B cell (primary cell): ENCODE results near the gene ANXA8. TPM values are rescaled to one million over a fixed set of nuclear protein-coding genes. Genes with fewer than 3 reads are reported as not detected.
"Not testable (repeated sequence)": the region's sequence is repeated elsewhere in the genome, so short reads cannot be mapped to it uniquely, and the experiment has no call there.

Experiments used
- ATAC-seq: fragments of 200-7000 bp; cut with Tn5 transposase; one replicate; pipeline ENCODE4 v1.10.0; 2021; ENCODE audit warnings: low read depth, mild to moderate bottlenecking, moderate number of reproducible peaks, moderate library complexity
- CTCF ChIA-PET: fragments of 350-600 bp; sonication (Branson Sonifier 250); formaldehyde crosslinking; loops from one replicate; lab custom pipeline; 2021; ENCODE audit warnings: antibody characterized with exemption, inconsistent platforms; lab: Charles Lee
- POLR2A ChIA-PET: fragments of 350-600 bp; sonication (Branson Sonifier 250); formaldehyde crosslinking; loops from one replicate; lab custom pipeline; 2021; ENCODE audit warnings: antibody characterized with exemption; lab: Charles Lee
- DNase-seq: peaks from one replicate; pipeline ENCODE4 v3.0.0; 2013
- H2AFZ ChIP-seq: 2 replicates; pipeline ENCODE4 v1.6.1; 2012; ENCODE audit warnings: mild to moderate bottlenecking, low read depth, low read length; ENCODE audit not compliant: insufficient read depth, poor library complexity, severe bottlenecking
- H3K27ac ChIP-seq, 2 donors: 1 replicate in 1 of 2; 2 replicates in 1 of 2; pipeline ENCODE4 v1.5.1; 2012 to 2013; ENCODE audit warnings: low read length in 2 of 2, mild to moderate bottlenecking in 2 of 2, moderate library complexity in 1 of 2
- H3K27me3 ChIP-seq, 4 experiments: fragments of 200-600 bp in 1 of 4; sonication (generic) in 1 of 4; replicated peaks in 1 of 4; 1 replicate in 2 of 4; 2 replicates in 2 of 4; pipeline versions ENCODE4 v1.6.1 to v1.7.0; 2013 to 2016; ENCODE audit warnings: low read length in 3 of 4, mild to moderate bottlenecking in 2 of 4, mixed read lengths in 1 of 4, moderate library complexity in 1 of 4; ENCODE audit not compliant: insufficient read depth in 4 of 4, control insufficient read depth in 3 of 4; ENCODE audit errors: control extremely low read depth in 1 of 4
- H3K36me3 ChIP-seq, 2 experiments: replicated peaks in 1 of 2; 1 replicate in 1 of 2; 2 replicates in 1 of 2; pipeline versions ENCODE4 v1.6.1 to v1.7.1; 2013; ENCODE audit warnings: low read length in 1 of 2; ENCODE audit not compliant: insufficient read depth in 2 of 2, control insufficient read depth in 1 of 2; ENCODE audit errors: control extremely low read depth in 1 of 2, extremely low read depth in 1 of 2
- H3K4me1 ChIP-seq, 2 donors: fragments of 200-600 bp in 1 of 2; sonication (generic) in 1 of 2; 1 replicate in 1 of 2; 2 replicates in 1 of 2; pipeline versions ENCODE4 v1.5.1 to v1.6.1; 2013 to 2017; ENCODE audit warnings: low read length in 2 of 2; ENCODE audit not compliant: control insufficient read depth in 2 of 2, insufficient read depth in 2 of 2
- H3K4me2 ChIP-seq: replicated peaks from 2 replicates; pipeline ENCODE3; 2012; ENCODE audit warnings: mild to moderate bottlenecking, low read depth, low read length; ENCODE audit not compliant: poor library complexity, severe bottlenecking
- H3K4me3 ChIP-seq, 5 experiments: fragments of 200-600 bp in 1 of 5; sonication (generic) in 1 of 5; 1 replicate in 3 of 5; 2 replicates in 2 of 5; pipeline versions ENCODE4 v1.5.1 to v1.7.0; 2011 to 2016; ENCODE audit warnings: low read length in 4 of 5, mild to moderate bottlenecking in 4 of 5, low read depth in 2 of 5, control low read depth in 1 of 5, moderate library complexity in 1 of 5; ENCODE audit not compliant: insufficient read depth in 1 of 5; ENCODE audit errors: control extremely low read depth in 1 of 5, extremely low read depth in 1 of 5
- H3K79me2 ChIP-seq: fragments of 200-600 bp; sonication (generic); one replicate; pipeline ENCODE4 v1.6.0; 2016; ENCODE audit warnings: low read length; ENCODE audit not compliant: control insufficient read depth, insufficient read depth
- H3K9ac ChIP-seq: fragments of 200-600 bp; sonication (generic); 2 replicates; pipeline ENCODE4 v1.6.1; 2017; ENCODE audit warnings: mild to moderate bottlenecking, low read length, moderate library complexity
- H3K9me3 ChIP-seq, 3 donors: one replicate each; pipeline versions ENCODE4 v1.6.1 to v1.7.1; 2013; ENCODE audit warnings: low read length in 2 of 3; ENCODE audit not compliant: control insufficient read depth in 2 of 3, insufficient read depth in 1 of 3; ENCODE audit errors: control extremely low read depth in 1 of 3
- H4K20me1 ChIP-seq: 2 replicates; pipeline ENCODE4 v1.6.0; 2012; ENCODE audit warnings: mild to moderate bottlenecking, low read length; ENCODE audit not compliant: insufficient read depth, control insufficient read depth, poor library complexity, severe bottlenecking
- H3K27ac Mint-ChIP-seq: one replicate; pipeline ENCODE4 v1.8.0; 2021; ENCODE audit warnings: mixed read lengths
- H3K27me3 Mint-ChIP-seq: one replicate; pipeline ENCODE4 v1.8.0; 2021; ENCODE audit warnings: mixed read lengths
- H3K4me1 Mint-ChIP-seq: one replicate; pipeline ENCODE4 v1.8.0; 2021; ENCODE audit warnings: mixed read lengths
- H3K4me3 Mint-ChIP-seq: one replicate; pipeline ENCODE4 v1.8.0; 2021; ENCODE audit warnings: mixed read lengths
- H3K9me3 Mint-ChIP-seq: one replicate; pipeline ENCODE4 v1.8.0; 2022; ENCODE audit warnings: mixed read lengths; ENCODE audit not compliant: insufficient read depth
- whole genome bisulfite sequencing: methylation state at CpG from one replicate; pipeline ENCODE4 v1.1.5; 2013; ENCODE audit warnings: missing lambda C conversion rate; ENCODE audit not compliant: insufficient coverage; 5-methylcytosine and 5-hydroxymethylcytosine counted together
- intact Hi-C: fragments of 100-400 bp; cut with micrococcal nuclease; formaldehyde crosslinking; loops from one replicate; pipeline ENCODE4 v1.10.0; 2022
- polyA plus RNA-seq: library from polyadenylated mRNA; depleted of rRNA; stranded (reverse); fragments of >200 nt; gene quantifications from 2 replicates; pipeline ENCODE4 v1.2.3, GENCODE V29; 2012
- total RNA-seq, 2 donors: library from RNA; stranded (reverse); fragments of 120-200 nt in 1 of 2; gene quantifications; 1 replicate in 1 of 2; 2 replicates in 1 of 2; pipeline versions ENCODE4 v1.2.3 to v1.2.4, GENCODE V29; 2013 to 2022

Gene ANXA8
- total and polyA plus RNA-seq, 2 donors (not counting 1 experiment from before 2014, with no cell fraction given), result not detected

- H3K9me3 Mint-ChIP-seq, DNase-seq, H2AFZ ChIP-seq, H3K4me3 ChIP-seq, H3K36me3 ChIP-seq, H3K27me3 Mint-ChIP-seq, H3K4me1 ChIP-seq, H3K4me2 ChIP-seq, CTCF ChIA-PET, H3K4me1 Mint-ChIP-seq, H3K27ac Mint-ChIP-seq, H3K9ac ChIP-seq, ATAC-seq, H3K27ac ChIP-seq, intact Hi-C loops, H3K4me3 Mint-ChIP-seq, H4K20me1 ChIP-seq, H3K27me3 ChIP-seq, H3K79me2 ChIP-seq, H3K9me3 ChIP-seq, POLR2A ChIA-PET: not testable (repeated sequence)
- no CpG with 5 or more reads among the region's 9 CpGs for WGBS
These were observed 7.7 kb upstream of the ANXA8 start, which contains the start of gene FAM25G for GRCh38 chr10:47491600-47491999. FAM25G (minus strand) TSS chr10:47491700; CDS start chr10:47491674, 26 bp downstream.

- no CpG with 5 or more reads among the region's 7 CpGs for WGBS
- H3K27ac Mint-ChIP-seq, H3K4me3 Mint-ChIP-seq, H3K4me1 Mint-ChIP-seq, H3K36me3 ChIP-seq, POLR2A ChIA-PET, H3K4me2 ChIP-seq, H3K4me1 ChIP-seq, H3K27me3 ChIP-seq, ATAC-seq, H3K27ac ChIP-seq, DNase-seq, H3K79me2 ChIP-seq, H3K4me3 ChIP-seq, H3K9me3 ChIP-seq, H4K20me1 ChIP-seq, H3K9me3 Mint-ChIP-seq, intact Hi-C loops, H3K9ac ChIP-seq, CTCF ChIA-PET, H2AFZ ChIP-seq, H3K27me3 Mint-ChIP-seq: not testable (repeated sequence)
These were observed 5.7 kb upstream of the ANXA8 start for GRCh38 chr10:47489630-47490029.

GRCh38 chr10:47485943-47486342 is 2.0 kb upstream of the ANXA8 start:
- POLR2A ChIA-PET, H3K4me3 Mint-ChIP-seq, H3K27me3 Mint-ChIP-seq, H3K36me3 ChIP-seq, ATAC-seq, DNase-seq, H3K9me3 ChIP-seq, H3K4me2 ChIP-seq, H3K9me3 Mint-ChIP-seq, H3K9ac ChIP-seq, intact Hi-C loops, H3K27ac Mint-ChIP-seq, H2AFZ ChIP-seq, H3K4me1 Mint-ChIP-seq, H3K79me2 ChIP-seq, H3K4me3 ChIP-seq, H3K27me3 ChIP-seq, CTCF ChIA-PET, H3K27ac ChIP-seq, H4K20me1 ChIP-seq, H3K4me1 ChIP-seq: not testable (repeated sequence)
- no CpG with 5 or more reads among the region's 4 CpGs for WGBS

- POLR2A ChIA-PET, H3K9me3 Mint-ChIP-seq, H3K27me3 Mint-ChIP-seq, H4K20me1 ChIP-seq, H3K4me1 ChIP-seq, H3K27ac ChIP-seq, intact Hi-C loops, ATAC-seq, H3K36me3 ChIP-seq, H3K4me2 ChIP-seq, H3K79me2 ChIP-seq, H2AFZ ChIP-seq, H3K4me3 Mint-ChIP-seq, H3K4me3 ChIP-seq, H3K9me3 ChIP-seq, DNase-seq, CTCF ChIA-PET, H3K9ac ChIP-seq, H3K4me1 Mint-ChIP-seq, H3K27ac Mint-ChIP-seq, H3K27me3 ChIP-seq: not testable (repeated sequence)
- WGBS, result no CpG with 5 or more reads among the region's 11 CpGs
These were observed 871 bp upstream of the ANXA8 start for GRCh38 chr10:47484786-47485185.
